Endothelial cell of umbilical vein (primary cell): Measurements from ENCODE around the gene HDLBP. TPM values are rescaled to one million over a fixed set of nuclear protein-coding genes. Genes with fewer than 3 reads are reported as not detected.

ENCODE experiments used
- BruUV-seq: library from RNA; stranded (reverse); fragments of 400-500 nt; replicated peaks from 2 replicates; lab custom pipeline; 2021; lab: Mats Ljungman, UMichigan
- CTCF ChIA-PET: fragments of 300-600, 350-600 bp; sonication (Branson Sonifier 250); formaldehyde crosslinking; loops from one replicate; lab custom pipeline; 2021; ENCODE audit warnings: antibody characterized with exemption, inconsistent platforms; lab: Charles Lee
- POLR2A ChIA-PET: fragments of 300-600, 350-600 bp; sonication (Branson Sonifier 250); formaldehyde crosslinking; loops from one replicate; lab custom pipeline; 2021; ENCODE audit warnings: antibody characterized with exemption, inconsistent platforms; lab: Charles Lee
- DNase-seq: peaks from one replicate; pipeline ENCODE4 v3.0.0-alpha.2; 2011; ENCODE audit warnings: low read depth, low spot score
- FAIRE-seq: peaks from 2 replicates; lab custom pipeline; 2011; peaks lifted over from hg19 to GRCh38; lab: Jason Lieb, UNC
- H2AFZ ChIP-seq: 2 replicates; pipeline ENCODE4 v1.6.0; 2012; ENCODE audit warnings: low read depth, low read length, control low read depth, inconsistent platforms
- H3K27ac ChIP-seq: 2 replicates; pipeline ENCODE4 v1.5.1; 2011; ENCODE audit warnings: low read depth, mild to moderate bottlenecking, control low read depth, low read length, moderate library complexity; ENCODE audit not compliant: insufficient read depth
- H3K27me3 ChIP-seq, 2 experiments: 2 replicates each; pipeline versions ENCODE4 v1.6.0 to v1.6.1; 2011; ENCODE audit warnings: low read length in 2 of 2, mixed read lengths in 1 of 2; ENCODE audit not compliant: control insufficient read depth in 2 of 2, insufficient read depth in 2 of 2
- H3K36me3 ChIP-seq, 2 experiments: 2 replicates in 1 of 2; 3 replicates in 1 of 2; pipeline ENCODE4 v1.5.1; 2011; ENCODE audit warnings: low read length in 2 of 2, mild to moderate bottlenecking in 1 of 2, moderate library complexity in 1 of 2; ENCODE audit not compliant: control insufficient read depth in 2 of 2, insufficient read depth in 2 of 2; ENCODE audit errors: extremely low read depth in 1 of 2
- H3K4me1 ChIP-seq: 3 replicates; pipeline ENCODE4 v1.5.1; 2011; ENCODE audit warnings: mild to moderate bottlenecking, low read length; ENCODE audit not compliant: control insufficient read depth, insufficient read depth; ENCODE audit errors: extremely low read depth
- H3K4me2 ChIP-seq: 2 replicates; pipeline ENCODE4 v1.6.1; 2011; ENCODE audit warnings: low read length, control low read depth, mixed read lengths; ENCODE audit not compliant: insufficient read depth
- H3K4me3 ChIP-seq, 3 experiments: fragments of 200-600 bp in 1 of 3; sonication (generic), shearing (Covaris generic) in 1 of 3; replicated peaks in 1 of 3; 2 replicates each; pipeline ENCODE4 v1.5.1; 2011 to 2016; ENCODE audit warnings: control low read depth in 3 of 3, low read length in 3 of 3, mild to moderate bottlenecking in 2 of 3, inconsistent platforms in 1 of 3, low read depth in 1 of 3, moderate library complexity in 1 of 3; ENCODE audit not compliant: insufficient read depth in 1 of 3
- H3K79me2 ChIP-seq: 2 replicates; pipeline ENCODE4 v1.6.0; 2012; ENCODE audit warnings: low read length, inconsistent platforms; ENCODE audit not compliant: control insufficient read depth, insufficient read depth
- H3K9ac ChIP-seq: replicated peaks from 2 replicates; pipeline ENCODE3; 2011; ENCODE audit warnings: low read length, control low read depth; ENCODE audit not compliant: insufficient read depth; ENCODE audit errors: extremely low read depth
- H3K9me1 ChIP-seq: replicated peaks from 3 replicates; pipeline ENCODE4 v1.6.0; 2011; ENCODE audit warnings: mild to moderate bottlenecking, low read length; ENCODE audit not compliant: control insufficient read depth, insufficient read depth; ENCODE audit errors: extremely low read depth
- H3K9me3 ChIP-seq: replicated peaks from 2 replicates; pipeline ENCODE4 v1.5.1; 2012; ENCODE audit warnings: low read length, inconsistent platforms; ENCODE audit not compliant: control insufficient read depth, insufficient read depth
- H4K20me1 ChIP-seq: replicated peaks from 2 replicates; pipeline ENCODE3; 2011; ENCODE audit warnings: mild to moderate bottlenecking, low read length; ENCODE audit not compliant: control insufficient read depth, insufficient read depth; ENCODE audit errors: extremely low read depth
- EZH2 ChIP-seq: IDR thresholded peaks from 2 replicates; pipeline ENCODE4 v1.6.1; 2012; ENCODE audit warnings: borderline replicate concordance, low read depth, mild to moderate bottlenecking, moderate library complexity, low read length, inconsistent platforms; ENCODE audit not compliant: severe bottlenecking
- FOS ChIP-seq: IDR thresholded peaks from 2 replicates; pipeline ENCODE4 v1.6.1; 2011; ENCODE audit warnings: mild to moderate bottlenecking, low read length, moderate library complexity, borderline replicate concordance; ENCODE audit not compliant: insufficient read depth
- GATA2 ChIP-seq: IDR thresholded peaks from 2 replicates; pipeline ENCODE4 v1.7.0; 2011; ENCODE audit warnings: low read depth, mild to moderate bottlenecking, moderate library complexity, mixed read lengths, low read length; ENCODE audit not compliant: insufficient read length, insufficient read depth
- JUN ChIP-seq: IDR thresholded peaks from 2 replicates; pipeline ENCODE4 v1.6.1; 2011; ENCODE audit warnings: borderline replicate concordance, low read depth; ENCODE audit not compliant: insufficient read length, insufficient read depth
- MYC ChIP-seq: IDR thresholded peaks from one replicate; pipeline ENCODE4 v1.6.1; 2011; ENCODE audit warnings: mild to moderate bottlenecking, low read depth, low read length
- POLR2A ChIP-seq: IDR thresholded peaks from 2 replicates; pipeline ENCODE4 v1.6.1; 2012; ENCODE audit warnings: low read depth, mild to moderate bottlenecking, control low read depth, low read length
- POLR2AphosphoS5 ChIP-seq: IDR thresholded peaks from 2 replicates; pipeline ENCODE4 v1.6.1; 2012; ENCODE audit warnings: low read depth, mild to moderate bottlenecking, control low read depth, low read length, moderate library complexity; ENCODE audit not compliant: insufficient read depth
- dilution Hi-C: fragments of 300-500 bp; cut with MboI; formaldehyde crosslinking; loops from one replicate; pipeline ENCODE4 v1.15.0; 2019; ENCODE audit warnings: low sequenced_read_pairs; ENCODE audit not compliant: extremely low pct_ligation_motif_present
- intact Hi-C: fragments of 100-400 bp; cut with micrococcal nuclease; formaldehyde crosslinking; loops from one replicate; pipeline ENCODE4 v1.10.0; 2022
- polyA plus RNA-seq, 4 experiments: library from polyadenylated mRNA; depleted of rRNA in 3 of 4; stranded (reverse) in 3 of 4; unstranded in 1 of 4; fragments of >200 nt; gene quantifications; 2 replicates each; pipeline versions ENCODE4 v1.2.1 to v1.2.3, GENCODE V29; 2011 to 2012; ENCODE audit warnings: missing spikeins in 1 of 4
- total RNA-seq: library from RNA; stranded (reverse); gene quantifications from 2 replicates; pipeline ENCODE4 v1.2.3, GENCODE V29; 2021
- TF ChIP-seq, protein P1 (sequence below): IDR thresholded peaks from 2 replicates; pipeline ENCODE4 v1.6.1; 2011; ENCODE audit not compliant: insufficient read depth, insufficient read length
- TF ChIP-seq, protein P2 (sequence below), 2 donors: IDR thresholded peaks; 1 replicate in 1 of 2; 2 replicates in 1 of 2; pipeline ENCODE4 v1.5.1; 2011; ENCODE audit warnings: low read length in 2 of 2, mild to moderate bottlenecking in 2 of 2, moderate library complexity in 2 of 2, control low read depth in 1 of 2, inconsistent platforms in 1 of 2, low read depth in 1 of 2; ENCODE audit not compliant: insufficient read depth in 1 of 2; ENCODE audit errors: extremely low read depth in 1 of 2

Gene HDLBP
- total and polyA plus RNA-seq, 2 donors (not counting 3 experiments of a cell fraction or from before 2014, with no cell fraction given) = 379 to 569 TPM

DNA sequence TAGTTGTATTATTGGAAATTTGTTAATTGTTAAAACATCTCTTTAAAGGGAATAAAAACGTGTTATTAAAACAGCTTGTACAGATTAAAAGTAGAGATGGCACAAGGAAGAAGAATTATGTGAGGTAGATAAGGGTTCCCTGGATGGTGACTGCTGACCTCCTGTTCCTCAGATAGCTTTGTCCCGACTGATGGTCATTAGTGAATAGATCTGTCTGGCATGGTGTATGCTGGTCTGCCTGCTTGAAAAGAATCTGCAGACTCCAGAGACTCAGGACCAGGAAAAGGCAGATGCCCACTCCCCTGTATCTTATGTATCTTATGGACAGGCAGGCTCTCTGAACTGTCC lies 35.0 kb upstream of the HDLBP start:
- Histone ChIP-seq H3K27me3 (no peaks in the 10 kb centered on the region), H3K4me2 (no peak overlapping the region), H3K9me3 (no peaks in the 10 kb centered on the region), H3K4me3 (no peak overlapping the region), H3K36me3 (peaks cover 35 to 49% of the 10 kb centered on the region in 2 experiments), H3K4me1 (no peaks in the 10 kb centered on the region), H3K9me1 (no peaks in the 10 kb centered on the region), H3K27ac (no peak overlapping the region), H3K79me2 (no peaks in the 10 kb centered on the region), H2AFZ (no peak overlapping the region), H3K9ac (no peak overlapping the region), H4K20me1 (no peaks in the 10 kb centered on the region)
- intact Hi-C loops (no loop called here), dilution Hi-C loops (no loop called here)
- ChIA-PET CTCF (no interaction called here), POLR2A (no interaction called here)
- DNase-seq = no peak
- TF ChIP-seq EZH2 (no peak), POLR2AphosphoS5 (no peak), GATA2 (no peak), MYC (no peak), JUN (no peak), FOS (no peak), POLR2A (no peak)
- TF ChIP-seq, protein P1, sequence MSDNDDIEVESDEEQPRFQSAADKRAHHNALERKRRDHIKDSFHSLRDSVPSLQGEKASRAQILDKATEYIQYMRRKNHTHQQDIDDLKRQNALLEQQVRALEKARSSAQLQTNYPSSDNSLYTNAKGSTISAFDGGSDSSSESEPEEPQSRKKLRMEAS = no peak
- TF ChIP-seq, protein P2, sequence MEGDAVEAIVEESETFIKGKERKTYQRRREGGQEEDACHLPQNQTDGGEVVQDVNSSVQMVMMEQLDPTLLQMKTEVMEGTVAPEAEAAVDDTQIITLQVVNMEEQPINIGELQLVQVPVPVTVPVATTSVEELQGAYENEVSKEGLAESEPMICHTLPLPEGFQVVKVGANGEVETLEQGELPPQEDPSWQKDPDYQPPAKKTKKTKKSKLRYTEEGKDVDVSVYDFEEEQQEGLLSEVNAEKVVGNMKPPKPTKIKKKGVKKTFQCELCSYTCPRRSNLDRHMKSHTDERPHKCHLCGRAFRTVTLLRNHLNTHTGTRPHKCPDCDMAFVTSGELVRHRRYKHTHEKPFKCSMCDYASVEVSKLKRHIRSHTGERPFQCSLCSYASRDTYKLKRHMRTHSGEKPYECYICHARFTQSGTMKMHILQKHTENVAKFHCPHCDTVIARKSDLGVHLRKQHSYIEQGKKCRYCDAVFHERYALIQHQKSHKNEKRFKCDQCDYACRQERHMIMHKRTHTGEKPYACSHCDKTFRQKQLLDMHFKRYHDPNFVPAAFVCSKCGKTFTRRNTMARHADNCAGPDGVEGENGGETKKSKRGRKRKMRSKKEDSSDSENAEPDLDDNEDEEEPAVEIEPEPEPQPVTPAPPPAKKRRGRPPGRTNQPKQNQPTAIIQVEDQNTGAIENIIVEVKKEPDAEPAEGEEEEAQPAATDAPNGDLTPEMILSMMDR (IDR thresholded peaks at IDR 0.05; ENCODE audit: extremely low read depth in 1 of 2, insufficient read depth in 1 of 2, low read depth in 1 of 2, low read length in 2 of 2) = no peak
- BruUV-seq = no TSS peak
- FAIRE-seq = no peak
